Osteocyte (in vitro differentiated cells): Measurements from ENCODE around the gene ZNF254. TPM values are rescaled to one million over a fixed set of nuclear protein-coding genes. Genes with fewer than 3 reads are reported as not detected.
A peak's percentile ranks its signal among the peaks of the same experiment; 100 is the strongest.
"Not testable (repeated sequence)": the region's sequence is repeated elsewhere in the genome, so short reads cannot be mapped to it uniquely, and the experiment has no call there.

ENCODE experiments used
- DNase-seq: peaks from one replicate; pipeline ENCODE4 v3.0.0; 2021; ENCODE audit warnings: mixed read lengths; ENCODE audit not compliant: unreplicated experiment; ENCODE audit errors: extremely low spot score
- H3K27ac Mint-ChIP-seq: one replicate; pipeline ENCODE4 v1.8.0; 2021; ENCODE audit warnings: mild to moderate bottlenecking, mixed read lengths; ENCODE audit not compliant: unreplicated experiment
- H3K27me3 Mint-ChIP-seq: one replicate; pipeline ENCODE4 v1.8.0; 2021; ENCODE audit warnings: mixed read lengths; ENCODE audit not compliant: unreplicated experiment
- H3K36me3 Mint-ChIP-seq: one replicate; pipeline ENCODE4 v1.8.0; 2021; ENCODE audit warnings: mixed read lengths; ENCODE audit not compliant: unreplicated experiment
- H3K4me1 Mint-ChIP-seq: one replicate; pipeline ENCODE4 v1.8.0; 2021; ENCODE audit warnings: mixed read lengths; ENCODE audit not compliant: unreplicated experiment
- H3K4me3 Mint-ChIP-seq: one replicate; pipeline ENCODE4 v1.8.0; 2021; ENCODE audit warnings: mild to moderate bottlenecking, moderate library complexity, mixed read lengths; ENCODE audit not compliant: unreplicated experiment
- H3K9me3 Mint-ChIP-seq: one replicate; pipeline ENCODE4 v1.8.0; 2021; ENCODE audit warnings: mixed read lengths; ENCODE audit not compliant: unreplicated experiment
- CTCF ChIP-seq: fragments of 200-600 bp; sonication (generic); IDR thresholded peaks from 2 replicates; pipeline ENCODE4 v1.5.0; 2021; ENCODE audit warnings: antibody characterized with exemption, mild to moderate bottlenecking, moderate library complexity
- total RNA-seq: library from RNA; stranded (reverse); gene quantifications from 2 replicates; pipeline ENCODE4 v1.2.1, GENCODE V29; 2021

The ZNF254 gene
- total RNA-seq, 1 donor from 2014 or later: 18.7 TPM

DNA sequence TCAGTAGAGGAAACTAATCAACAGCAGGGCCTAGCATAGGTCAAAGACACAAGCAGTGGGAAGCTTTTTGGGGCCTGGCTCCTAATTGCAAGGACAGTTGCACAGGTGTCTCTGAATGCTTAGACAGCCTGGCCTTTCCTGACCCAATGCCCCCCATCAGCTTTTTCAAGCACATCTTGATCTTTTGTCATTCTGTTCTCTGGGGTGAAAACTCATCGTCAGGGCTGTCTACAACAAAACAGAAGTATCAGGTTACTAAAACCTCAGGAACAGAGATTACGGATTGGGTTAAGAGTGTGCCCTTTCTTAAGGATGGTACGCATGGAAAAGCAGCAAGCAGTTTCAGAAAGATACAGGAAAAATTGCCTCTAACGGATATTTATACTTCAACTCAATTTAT, 8.3 kb upstream of the ZNF254 start:
- Mint-ChIP-seq H3K27ac (no peak overlapping the region), H3K36me3 (peaks cover 27% of the 10 kb centered on the region), H3K4me1 (no peaks in the 10 kb centered on the region), H3K4me3 (no peak overlapping the region), H3K27me3 (no peaks in the 10 kb centered on the region), H3K9me3 (peaks cover 10% of the 10 kb centered on the region)
- peak; percentile 6 for DNase-seq
- no peak for TF ChIP-seq CTCF

GRCh38 chr19:24081056-24081455, 5.9 kb upstream of the ZNF254 start:
- no peak overlapping the region for H3K27ac Mint-ChIP-seq
- H3K9me3 Mint-ChIP-seq: no peaks in the 10 kb centered on the region
- no peak for TF ChIP-seq CTCF
- no peaks in the 10 kb centered on the region for H3K4me1 Mint-ChIP-seq
- H3K27me3 Mint-ChIP-seq: no peaks in the 10 kb centered on the region
- peaks cover 12% of the 10 kb centered on the region for H3K36me3 Mint-ChIP-seq
- DNase-seq: no peak
- H3K4me3 Mint-ChIP-seq: no peak overlapping the region

DNA sequence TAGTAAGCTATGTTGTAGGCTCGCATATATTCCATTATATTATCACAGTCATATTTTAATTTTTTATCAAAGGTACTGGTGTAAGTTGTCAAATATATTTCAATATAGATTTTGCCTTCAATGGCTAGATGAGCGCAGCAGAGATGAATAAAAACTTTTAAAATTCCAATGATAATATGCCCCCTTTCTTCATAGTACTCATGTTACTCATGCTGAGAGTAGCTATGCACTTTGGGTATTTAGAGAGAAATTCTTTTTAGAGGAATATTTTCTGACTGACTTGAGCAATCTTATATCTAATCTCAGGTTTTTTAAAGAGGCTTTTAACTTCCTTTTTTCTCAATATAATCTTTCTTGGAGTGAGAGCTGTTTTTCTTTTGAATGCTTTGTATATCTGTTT, 11.4 kb downstream of the ZNF254 start:
- Mint-ChIP-seq H3K9me3 (peaks cover 18% of the 10 kb centered on the region), H3K4me1 (peaks cover 33% of the 10 kb centered on the region), H3K36me3 (peaks cover 47% of the 10 kb centered on the region), H3K27me3 (no peaks in the 10 kb centered on the region), H3K4me3 (no peak overlapping the region), H3K27ac (peak overlapping the region; percentile 31)
- no peak for DNase-seq
- no peak for TF ChIP-seq CTCF

DNA sequence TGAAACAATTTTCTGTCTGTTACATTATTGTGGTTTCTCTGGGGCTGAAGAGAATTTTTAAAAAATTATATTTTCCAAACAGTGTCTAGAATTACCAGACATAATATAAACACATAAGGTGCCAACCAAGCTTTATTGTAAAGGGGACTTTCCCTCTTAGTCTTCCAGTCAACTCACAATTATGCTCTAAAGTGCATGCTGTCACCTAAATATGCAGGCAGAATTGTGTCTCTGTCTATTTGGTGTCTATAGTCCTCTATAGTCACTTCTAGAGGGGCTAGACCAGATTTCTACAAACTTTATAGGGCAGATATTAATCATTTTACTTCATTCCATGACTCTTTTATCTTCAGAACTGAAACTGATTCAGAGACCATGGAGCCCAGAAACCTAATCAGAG, 12.8 kb downstream of the ZNF254 start:
- no peak overlapping the region for H3K27ac Mint-ChIP-seq
- no peak overlapping the region for H3K4me3 Mint-ChIP-seq
- H3K36me3 Mint-ChIP-seq: peaks cover 46% of the 10 kb centered on the region
- no peak for DNase-seq
- peaks cover 14% of the 10 kb centered on the region for H3K9me3 Mint-ChIP-seq
- no peaks in the 10 kb centered on the region for H3K27me3 Mint-ChIP-seq
- no peak for TF ChIP-seq CTCF
- peaks cover 29% of the 10 kb centered on the region for H3K4me1 Mint-ChIP-seq

DNA sequence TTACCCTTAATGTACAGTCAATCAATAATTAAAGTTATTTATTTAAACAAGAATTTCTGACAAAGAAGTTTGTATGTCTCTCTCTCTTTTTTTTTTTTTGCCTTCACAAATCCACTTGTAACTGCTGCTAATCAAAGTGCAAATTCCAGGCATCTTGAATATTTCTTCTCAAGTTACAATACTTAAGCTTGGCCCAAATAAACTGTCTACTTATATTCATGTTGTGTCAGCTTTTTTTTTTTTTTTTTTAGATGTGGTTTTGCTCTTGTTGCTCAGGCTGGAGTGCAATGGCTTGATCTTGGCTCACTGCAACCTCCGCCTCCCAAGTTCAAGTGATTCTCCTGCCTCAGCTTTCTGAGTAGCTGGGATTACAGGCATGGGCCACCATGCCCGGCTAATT, 13.6 kb downstream of the ZNF254 start:
- not testable (repeated sequence) for H3K9me3 Mint-ChIP-seq, H3K4me3 Mint-ChIP-seq, H3K27me3 Mint-ChIP-seq, DNase-seq
- Mint-ChIP-seq H3K4me1 (peaks cover 29% of the 10 kb centered on the region), H3K27ac (peak overlapping the region; percentile 45), H3K36me3 (peaks cover 45% of the 10 kb centered on the region)
